NCI-H460 (cell line): ENCODE data around the gene PFKM. TPM values are rescaled to one million over a fixed set of nuclear protein-coding genes. Genes with fewer than 3 reads are reported as not detected.
"Not testable (repeated sequence)": the region's sequence is repeated elsewhere in the genome, so short reads cannot be mapped to it uniquely, and the experiment has no call there.

ENCODE experiments used
- DNase-seq: peaks from one replicate; pipeline ENCODE4 v3.0.0-alpha.2; 2016; ENCODE audit warnings: low read depth; ENCODE audit errors: extremely low read depth
- total RNA-seq: library from RNA; depleted of rRNA; stranded (reverse); fragments of >200 nt; shearing (Covaris generic); gene quantifications from 2 replicates; pipeline ENCODE4 v1.2.3, GENCODE V29; 2014

The PFKM gene
- total RNA-seq, 1 experiment from 2014 or later: 103 TPM

DNA sequence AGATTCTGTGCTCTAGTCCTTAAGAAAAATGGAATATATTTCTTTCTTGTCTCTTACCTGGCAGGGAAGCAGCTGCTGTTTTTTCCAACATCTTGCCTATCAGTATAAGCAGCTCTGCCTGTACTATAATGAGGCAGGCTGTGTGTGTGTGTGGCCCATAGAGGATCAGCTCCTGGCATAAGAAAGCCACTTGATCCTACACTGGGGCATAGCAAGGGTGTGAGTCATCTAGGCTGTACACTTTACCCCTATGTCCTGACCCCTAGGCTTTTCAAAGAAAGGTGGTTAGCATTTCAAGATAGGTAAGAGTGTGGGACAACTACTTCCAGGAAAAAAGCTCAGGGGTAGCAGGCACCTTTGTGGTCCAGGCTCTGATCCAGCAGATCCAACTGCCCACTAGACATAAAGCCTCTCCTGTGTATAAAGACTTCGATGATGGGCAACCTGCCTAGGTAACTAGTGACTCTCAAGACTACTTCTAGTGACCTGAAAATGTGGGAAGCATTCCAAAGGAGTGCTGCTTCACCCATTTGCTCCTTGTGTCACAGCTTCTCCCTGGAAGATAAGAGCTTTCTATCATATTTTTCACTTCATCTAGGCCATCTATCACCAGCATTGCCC is 8.4 kb upstream of the PFKM start:
- no peak for DNase-seq

GRCh38 chr12:48111312-48111693 is 7.9 kb upstream of the PFKM start:
- DNase-seq: not testable (repeated sequence)

- no peak for DNase-seq
Measured at GRCh38 chr12:48115957-48116356, 3.2 kb upstream of the PFKM start.

DNA sequence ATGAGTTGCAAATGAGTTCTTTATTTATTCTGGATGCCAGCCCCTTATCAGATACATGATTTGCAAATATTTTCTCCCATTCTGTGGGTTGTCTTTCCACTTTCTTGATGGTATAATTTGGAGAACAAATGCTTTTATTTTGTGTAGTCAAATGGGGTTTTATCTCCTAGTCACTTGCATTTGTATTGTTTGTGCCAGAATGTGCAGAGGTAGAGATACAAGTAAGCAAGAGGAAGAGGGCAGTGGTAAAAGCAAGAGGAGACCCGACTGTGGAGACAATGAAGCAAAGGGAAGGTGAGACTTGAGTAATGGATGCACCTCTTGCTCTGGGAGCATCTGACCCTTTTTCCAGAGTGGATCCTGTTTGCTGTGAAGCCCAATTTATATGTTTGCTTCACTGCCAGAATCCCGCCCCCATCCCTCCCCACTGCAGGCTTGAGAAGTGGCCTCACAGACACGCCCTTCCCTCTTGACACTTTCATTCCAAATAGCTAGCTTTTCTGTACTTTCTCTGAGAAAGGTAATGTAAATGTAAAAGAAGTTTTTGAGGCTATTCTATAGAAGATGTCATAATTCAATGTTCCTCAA is 786 bp upstream of the PFKM start:
- DNase-seq: no peak

DNA sequence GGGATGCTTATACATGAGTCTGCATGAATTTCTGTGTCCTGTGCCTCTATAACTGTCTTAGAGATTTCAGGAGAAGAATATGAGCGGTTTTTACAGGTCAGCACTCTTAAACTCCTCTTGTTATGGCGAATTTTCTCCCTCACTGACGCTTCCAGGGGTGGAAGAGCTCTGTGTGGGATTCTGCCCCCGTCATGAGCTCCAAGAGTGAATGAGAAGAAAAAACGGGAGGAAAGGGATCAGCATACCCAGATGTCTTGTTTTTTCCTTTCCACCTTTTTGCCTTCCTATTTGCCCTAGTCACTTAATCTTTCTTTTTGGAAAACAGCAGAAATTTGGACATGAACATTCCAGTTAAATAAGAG is 651 bp downstream of the PFKM start:
- DNase-seq: no peak

DNA sequence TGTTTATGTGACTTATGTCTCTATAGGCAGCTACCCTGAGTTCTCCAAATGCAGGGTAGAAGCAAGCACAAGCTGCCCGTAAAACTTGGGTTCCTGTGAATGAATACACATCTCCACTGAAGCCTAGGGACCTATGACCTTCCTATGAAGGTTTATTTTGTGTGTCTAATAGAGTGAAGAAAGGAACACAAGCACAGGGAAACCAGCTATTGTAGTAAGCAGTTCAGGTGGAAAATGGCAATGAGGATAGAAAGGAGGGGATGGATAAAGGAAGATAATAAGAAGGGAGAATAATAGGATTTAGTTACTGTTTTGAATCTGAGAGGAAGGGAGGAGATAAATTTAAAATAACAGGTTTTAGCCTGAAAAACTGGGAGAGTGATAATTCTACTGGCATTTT is 2.4 kb downstream of the PFKM start:
- DNase-seq: no peak

- DNase-seq: no peak
Measured at GRCh38 chr12:48122065-48122834, 3.1 kb downstream of the PFKM start.

GRCh38 chr12:48123169-48123568 is 4.0 kb downstream of the PFKM start:
- DNase-seq: no peak

DNA sequence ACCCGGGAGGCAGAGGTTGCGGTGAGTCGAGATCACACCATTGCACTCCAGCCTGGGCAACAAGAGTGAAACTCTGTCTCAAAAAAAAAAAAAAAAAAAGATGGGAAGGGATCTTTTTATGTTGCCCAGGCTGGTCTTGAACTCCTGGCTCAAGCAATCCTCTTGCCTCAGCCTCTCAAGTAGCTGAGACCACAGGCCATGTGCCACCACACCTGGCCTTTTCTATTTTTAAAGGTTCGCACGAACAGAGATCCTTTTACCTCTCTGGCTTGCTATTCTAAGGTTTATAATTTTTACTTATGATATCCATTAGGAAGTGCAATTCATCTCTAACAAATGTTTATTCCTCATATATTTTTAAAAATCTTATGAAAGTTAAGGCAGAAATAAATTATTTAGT is 6.4 kb downstream of the PFKM start:
- DNase-seq: not testable (repeated sequence)

- no peak for DNase-seq
Measured at GRCh38 chr12:48125985-48126384, 6.8 kb downstream of the PFKM start.

DNA sequence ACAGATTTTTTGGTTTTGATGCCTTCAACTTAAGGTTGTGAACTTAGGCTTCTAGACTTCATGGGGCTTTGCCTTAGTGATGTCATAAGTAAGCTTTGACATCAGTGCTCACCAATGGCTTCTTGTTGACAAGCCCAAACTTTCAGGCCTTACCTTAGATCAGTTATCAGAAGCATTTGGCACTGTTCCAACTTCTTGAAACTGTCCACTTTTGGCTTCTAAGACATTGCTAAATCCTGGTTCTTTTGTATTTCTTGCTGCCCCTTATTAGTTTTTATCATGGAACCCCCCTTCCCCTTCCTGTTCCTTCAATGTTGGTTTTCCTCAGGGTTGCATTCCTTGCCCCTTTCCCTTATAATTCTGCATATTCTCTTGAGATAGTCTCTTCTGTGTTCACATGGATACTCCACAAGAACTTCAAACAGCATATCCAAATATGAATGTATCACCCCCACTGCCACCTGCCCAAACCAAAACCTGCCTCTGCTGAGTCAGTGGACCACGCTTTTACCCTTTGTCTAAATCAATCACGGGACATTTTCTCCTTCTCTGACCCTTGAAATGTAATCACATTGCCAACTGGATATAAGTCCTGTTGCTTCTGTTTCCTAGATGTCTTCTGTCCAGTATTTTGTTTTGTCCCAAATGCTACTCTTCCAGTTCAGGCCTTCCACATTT is 7.9 kb downstream of the PFKM start:
- DNase-seq: no peak

DNA sequence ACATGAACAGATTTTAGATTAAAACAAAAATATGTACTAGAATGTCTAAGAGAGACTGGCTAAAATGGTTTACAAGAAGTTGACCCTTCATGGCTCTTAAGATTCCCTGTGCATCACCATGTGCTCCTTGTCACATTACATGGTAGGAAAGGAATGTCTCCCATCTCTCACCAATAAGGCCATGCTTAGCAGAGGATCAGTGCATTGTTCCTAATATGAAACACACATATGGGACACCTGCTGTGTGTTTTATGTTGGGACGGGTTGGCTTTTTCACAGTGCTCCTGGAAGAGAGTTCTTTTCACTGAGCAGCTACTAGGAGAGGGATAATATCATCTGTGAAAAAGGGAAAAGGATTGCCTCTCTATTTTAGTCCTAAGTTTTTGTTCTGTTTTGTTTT is 9.6 kb downstream of the PFKM start:
- no peak for DNase-seq

GRCh38 chr12:48129376-48129775 is 10.2 kb downstream of the PFKM start:
- no peak for DNase-seq

- DNase-seq: no peak
Measured at GRCh38 chr12:48131517-48131916, 12.4 kb downstream of the PFKM start.

- DNase-seq: no peak
Measured at GRCh38 chr12:48132826-48133225, 13.7 kb downstream of the PFKM start.

DNA sequence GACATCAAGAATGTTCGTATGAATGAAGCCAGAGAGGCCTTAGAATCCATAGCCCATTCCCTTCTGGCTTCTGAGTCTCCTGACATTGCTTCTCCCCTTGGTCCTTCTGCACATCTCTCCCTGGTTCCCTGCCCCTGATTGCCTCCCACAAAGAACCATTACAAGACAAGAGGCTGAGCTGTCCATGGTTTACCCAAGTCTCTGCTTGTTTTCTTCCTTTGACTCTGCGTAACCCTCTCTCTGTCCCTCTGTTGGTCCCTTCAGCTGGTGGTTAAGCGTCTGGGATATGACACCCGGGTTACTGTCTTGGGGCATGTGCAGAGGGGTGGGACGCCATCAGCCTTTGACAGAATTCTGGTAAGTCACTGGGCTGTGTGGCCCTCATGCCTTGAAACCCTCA is 15.9 kb downstream of the PFKM start:
- DNase-seq: no peak

DNA sequence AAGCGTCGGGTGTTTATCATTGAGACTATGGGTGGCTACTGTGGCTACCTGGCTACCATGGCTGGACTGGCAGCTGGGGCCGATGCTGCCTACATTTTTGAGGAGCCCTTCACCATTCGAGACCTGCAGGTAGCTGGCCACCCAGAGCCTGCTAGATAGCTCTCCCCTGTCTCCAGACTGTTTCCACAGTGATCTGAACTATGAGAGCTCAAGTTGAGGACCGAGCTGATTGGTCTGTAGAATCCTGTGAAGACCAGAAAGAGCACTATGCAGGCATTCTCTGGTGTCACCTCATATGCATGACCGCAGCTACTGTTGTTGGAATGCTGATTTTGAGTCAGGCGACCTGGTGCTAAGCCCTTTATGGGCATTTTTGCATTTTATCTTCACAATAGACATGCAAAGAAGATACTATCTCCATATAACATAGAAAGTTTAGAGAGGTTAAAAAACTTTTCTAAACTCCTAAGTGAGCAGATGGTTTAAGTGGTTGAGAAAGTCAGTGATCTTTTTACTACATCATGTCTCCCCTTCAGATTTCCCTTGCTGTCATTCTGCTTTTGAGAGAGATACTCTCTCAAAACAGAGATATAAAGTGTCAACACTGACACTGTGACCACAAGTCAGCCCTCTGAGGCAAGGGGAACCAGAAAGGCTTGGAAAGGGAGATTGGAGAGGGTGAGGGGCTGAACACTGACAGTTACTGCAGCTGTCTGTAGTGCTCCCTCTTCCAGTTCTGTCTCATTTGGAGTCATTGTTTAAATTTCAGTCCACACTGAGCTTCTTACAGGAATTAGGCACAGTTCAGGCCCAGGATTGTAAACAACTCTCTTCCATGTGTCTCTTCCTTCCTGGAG is 23.9 kb downstream of the PFKM start:
- no peak for DNase-seq

DNA sequence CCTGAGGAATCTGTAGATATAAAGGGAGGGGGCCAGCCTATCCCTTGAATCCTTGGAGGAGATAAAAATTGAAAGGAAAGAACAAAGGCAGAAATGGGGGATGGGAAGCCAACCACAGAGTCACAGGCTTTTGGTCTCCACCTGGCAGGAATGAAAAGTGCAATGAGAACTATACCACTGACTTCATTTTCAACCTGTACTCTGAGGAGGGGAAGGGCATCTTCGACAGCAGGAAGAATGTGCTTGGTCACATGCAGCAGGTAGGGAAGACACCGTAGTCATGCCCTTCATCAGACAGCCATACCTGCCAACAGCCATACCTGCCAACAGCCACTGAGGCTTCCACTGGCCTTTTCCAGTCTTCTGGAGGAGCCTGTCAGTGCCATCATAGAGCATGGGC is 24.7 kb downstream of the PFKM start:
- DNase-seq: no peak

DNA sequence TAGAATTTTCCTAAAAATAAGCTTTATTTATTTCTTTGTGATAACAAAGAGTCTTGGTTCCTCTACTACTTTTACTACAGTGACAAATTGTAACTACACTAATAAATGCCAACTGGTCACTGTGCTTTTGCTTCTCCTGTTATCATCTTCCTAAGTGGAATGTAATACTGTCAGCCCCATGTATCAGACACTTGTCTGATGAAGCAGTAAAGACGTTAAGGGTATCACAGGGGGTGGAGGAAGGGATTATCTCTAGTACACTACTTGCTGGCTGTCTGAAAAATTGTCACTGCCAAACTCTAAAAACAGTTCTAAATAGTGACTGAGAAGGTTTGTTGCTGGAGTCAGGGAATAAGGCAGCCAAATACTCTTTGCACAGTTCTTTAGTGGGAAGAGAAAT is 26.8 kb downstream of the PFKM start:
- DNase-seq: no peak

GRCh38 chr12:48151103-48151771 is 32.1 kb downstream of the PFKM start:
- DNase-seq: no peak
